ENCODE data around the gene RFC1. TPM values are rescaled to one million over a fixed set of nuclear protein-coding genes. Genes with fewer than 3 reads are reported as not detected.

RFC1 gene
- total RNA-seq, 3 donors from 2014 or later: 24.2 to 47.3 (median 29.5) TPM

- H3K4me1 ChIP-seq (ENCODE audit: low read depth): no peaks in the 10 kb centered on the region
- no peaks in the 10 kb centered on the region for H3K9me3 ChIP-seq
- DNase-seq: no peak
- no peak for TF ChIP-seq CTCF (IDR thresholded peaks at IDR 0.05)
- no peak overlapping the region for H3K4me3 ChIP-seq
- intact Hi-C loops (cut with DNase I, micrococcal nuclease): no loop called here
- no peaks in the 10 kb centered on the region for H3K36me3 ChIP-seq (ENCODE audit: low read depth)
- ATAC-seq: no peak
These were observed 110.9 kb downstream of the RFC1 start for GRCh38 chr4:39255266-39255665.

GRCh38 chr4:39243462-39243861 lies 122.7 kb downstream of the RFC1 start:
- no peaks in the 10 kb centered on the region for H3K9me3 ChIP-seq
- ATAC-seq: no peak
- no peaks in the 10 kb centered on the region for H3K36me3 ChIP-seq (ENCODE audit: low read depth)
- no peaks in the 10 kb centered on the region for H3K4me1 ChIP-seq (ENCODE audit: low read depth)
- H3K4me3 ChIP-seq: no peak overlapping the region
- no peak for TF ChIP-seq CTCF (IDR thresholded peaks at IDR 0.05)
- intact Hi-C loops (cut with DNase I, micrococcal nuclease): no loop called here
- DNase-seq: no peak

Small RNA genes within 50 kb of the gene (microRNA-seq; reads per million reads assigned to microRNA genes)
- not detected for gene MIR5591

Other genes starting within 250 kb of the RFC1 start
- gene WDR19, start 183.8 kb downstream of the RFC1 start, total RNA-seq: 10 to 100 TPM in 2 of 3 donors, 1 to 10 TPM in 1; 6.7 to 29.5 (median 12.0) TPM
- gene KLB, start 40.6 kb upstream of the RFC1 start, total RNA-seq: 1 to 10 TPM in 1 of 3 donors, under 1 TPM in 2; 0.44 to 1.0 (median 0.92) TPM
- gene RPL9, start 92.6 kb upstream of the RFC1 start, total RNA-seq: 1,000 to 10,000 TPM in 2 of 3 donors, 100 to 1,000 TPM in 1; 771 to 1,260 (median 1,019) TPM
- 10 to 100 TPM; 16.5 to 30.1 (median 22.4) TPM for gene LIAS, start 92.7 kb upstream of the RFC1 start, total RNA-seq
- 100 to 1,000 TPM; 148 to 352 (median 263) TPM for gene UGDH, start 161.1 kb upstream of the RFC1 start, total RNA-seq

Data from mucosa of descending colon (tissue), 3 donors.